CD4-positive, alpha-beta T cell treated with Interleukin-4 for 4 hours (primary cell): ENCODE data around the gene DUSP8.

Source experiments
- DNase-seq: peaks from one replicate; pipeline ENCODE4 v3.0.0-alpha.2; 2020

The DUSP8 gene

GRCh38 chr11:1564535-1565172 lies 7.4 kb downstream of the DUSP8 start:
- no peak for DNase-seq

GRCh38 chr11:1563697-1564534 lies 8.2 kb downstream of the DUSP8 start:
- DNase-seq: no peak

- no peak for DNase-seq
Measured at GRCh38 chr11:1563149-1563638, 8.9 kb downstream of the DUSP8 start.

GRCh38 chr11:1562469-1563148 lies 9.5 kb downstream of the DUSP8 start:
- no peak for DNase-seq

- no peak for DNase-seq
Measured at GRCh38 chr11:1561955-1562354, 10.1 kb downstream of the DUSP8 start.

- no peak for DNase-seq
Measured at GRCh38 chr11:1561266-1561665, 10.8 kb downstream of the DUSP8 start.

- no peak for DNase-seq
Measured at GRCh38 chr11:1560649-1561251, 11.3 kb downstream of the DUSP8 start.

GRCh38 chr11:1560002-1560648 lies 11.9 kb downstream of the DUSP8 start:
- DNase-seq: no peak

GRCh38 chr11:1559111-1559951 lies 12.7 kb downstream of the DUSP8 start:
- no peak for DNase-seq

- no peak for DNase-seq
Measured at GRCh38 chr11:1558775-1559110, 13.3 kb downstream of the DUSP8 start.

GRCh38 chr11:1557904-1558774 lies 13.9 kb downstream of the DUSP8 start:
- DNase-seq: no peak

- no peak for DNase-seq
Measured at GRCh38 chr11:1557051-1557884, 14.8 kb downstream of the DUSP8 start.

- DNase-seq: no peak
Measured at GRCh38 chr11:1556278-1556902, 15.7 kb downstream of the DUSP8 start.

- no peak for DNase-seq
Measured at GRCh38 chr11:1555713-1556153, 16.3 kb downstream of the DUSP8 start.

GRCh38 chr11:1554981-1555712 lies 16.9 kb downstream of the DUSP8 start:
- DNase-seq: no peak

- no peak for DNase-seq
Measured at GRCh38 chr11:1553808-1554594, 18.1 kb downstream of the DUSP8 start.
